B cell (primary cell): ENCODE data around the gene IFNA17. TPM values are rescaled to one million over a fixed set of nuclear protein-coding genes. Genes with fewer than 3 reads are reported as not detected.

Experiments used
- ATAC-seq: fragments of 200-7000 bp; cut with Tn5 transposase; one replicate; pipeline ENCODE4 v1.10.0; 2021; ENCODE audit warnings: low read depth, mild to moderate bottlenecking, moderate number of reproducible peaks, moderate library complexity
- CTCF ChIA-PET: fragments of 350-600 bp; sonication (Branson Sonifier 250); formaldehyde crosslinking; loops from one replicate; lab custom pipeline; 2021; ENCODE audit warnings: antibody characterized with exemption, inconsistent platforms; lab: Charles Lee
- POLR2A ChIA-PET: fragments of 350-600 bp; sonication (Branson Sonifier 250); formaldehyde crosslinking; loops from one replicate; lab custom pipeline; 2021; ENCODE audit warnings: antibody characterized with exemption; lab: Charles Lee
- DNase-seq: peaks from one replicate; pipeline ENCODE4 v3.0.0; 2013
- H2AFZ ChIP-seq: 2 replicates; pipeline ENCODE4 v1.6.1; 2012; ENCODE audit warnings: mild to moderate bottlenecking, low read depth, low read length; ENCODE audit not compliant: insufficient read depth, poor library complexity, severe bottlenecking
- H3K27ac ChIP-seq, 2 donors: 1 replicate in 1 of 2; 2 replicates in 1 of 2; pipeline ENCODE4 v1.5.1; 2012 to 2013; ENCODE audit warnings: low read length in 2 of 2, mild to moderate bottlenecking in 2 of 2, moderate library complexity in 1 of 2
- H3K27me3 ChIP-seq, 4 experiments: fragments of 200-600 bp in 1 of 4; sonication (generic) in 1 of 4; replicated peaks in 1 of 4; 1 replicate in 2 of 4; 2 replicates in 2 of 4; pipeline versions ENCODE4 v1.6.1 to v1.7.0; 2013 to 2016; ENCODE audit warnings: low read length in 3 of 4, mild to moderate bottlenecking in 2 of 4, mixed read lengths in 1 of 4, moderate library complexity in 1 of 4; ENCODE audit not compliant: insufficient read depth in 4 of 4, control insufficient read depth in 3 of 4; ENCODE audit errors: control extremely low read depth in 1 of 4
- H3K36me3 ChIP-seq, 2 experiments: replicated peaks in 1 of 2; 1 replicate in 1 of 2; 2 replicates in 1 of 2; pipeline versions ENCODE4 v1.6.1 to v1.7.1; 2013; ENCODE audit warnings: low read length in 1 of 2; ENCODE audit not compliant: insufficient read depth in 2 of 2, control insufficient read depth in 1 of 2; ENCODE audit errors: control extremely low read depth in 1 of 2, extremely low read depth in 1 of 2
- H3K4me1 ChIP-seq, 2 donors: fragments of 200-600 bp in 1 of 2; sonication (generic) in 1 of 2; 1 replicate in 1 of 2; 2 replicates in 1 of 2; pipeline versions ENCODE4 v1.5.1 to v1.6.1; 2013 to 2017; ENCODE audit warnings: low read length in 2 of 2; ENCODE audit not compliant: control insufficient read depth in 2 of 2, insufficient read depth in 2 of 2
- H3K4me2 ChIP-seq: replicated peaks from 2 replicates; pipeline ENCODE3; 2012; ENCODE audit warnings: mild to moderate bottlenecking, low read depth, low read length; ENCODE audit not compliant: poor library complexity, severe bottlenecking
- H3K4me3 ChIP-seq, 5 experiments: fragments of 200-600 bp in 1 of 5; sonication (generic) in 1 of 5; 1 replicate in 3 of 5; 2 replicates in 2 of 5; pipeline versions ENCODE4 v1.5.1 to v1.7.0; 2011 to 2016; ENCODE audit warnings: low read length in 4 of 5, mild to moderate bottlenecking in 4 of 5, low read depth in 2 of 5, control low read depth in 1 of 5, moderate library complexity in 1 of 5; ENCODE audit not compliant: insufficient read depth in 1 of 5; ENCODE audit errors: control extremely low read depth in 1 of 5, extremely low read depth in 1 of 5
- H3K79me2 ChIP-seq: fragments of 200-600 bp; sonication (generic); one replicate; pipeline ENCODE4 v1.6.0; 2016; ENCODE audit warnings: low read length; ENCODE audit not compliant: control insufficient read depth, insufficient read depth
- H3K9ac ChIP-seq: fragments of 200-600 bp; sonication (generic); 2 replicates; pipeline ENCODE4 v1.6.1; 2017; ENCODE audit warnings: mild to moderate bottlenecking, low read length, moderate library complexity
- H3K9me3 ChIP-seq, 3 donors: one replicate each; pipeline versions ENCODE4 v1.6.1 to v1.7.1; 2013; ENCODE audit warnings: low read length in 2 of 3; ENCODE audit not compliant: control insufficient read depth in 2 of 3, insufficient read depth in 1 of 3; ENCODE audit errors: control extremely low read depth in 1 of 3
- H4K20me1 ChIP-seq: 2 replicates; pipeline ENCODE4 v1.6.0; 2012; ENCODE audit warnings: mild to moderate bottlenecking, low read length; ENCODE audit not compliant: insufficient read depth, control insufficient read depth, poor library complexity, severe bottlenecking
- H3K27ac Mint-ChIP-seq: one replicate; pipeline ENCODE4 v1.8.0; 2021; ENCODE audit warnings: mixed read lengths
- H3K27me3 Mint-ChIP-seq: one replicate; pipeline ENCODE4 v1.8.0; 2021; ENCODE audit warnings: mixed read lengths
- H3K4me1 Mint-ChIP-seq: one replicate; pipeline ENCODE4 v1.8.0; 2021; ENCODE audit warnings: mixed read lengths
- H3K4me3 Mint-ChIP-seq: one replicate; pipeline ENCODE4 v1.8.0; 2021; ENCODE audit warnings: mixed read lengths
- H3K9me3 Mint-ChIP-seq: one replicate; pipeline ENCODE4 v1.8.0; 2022; ENCODE audit warnings: mixed read lengths; ENCODE audit not compliant: insufficient read depth
- CTCF ChIP-seq: fragments of 200-600 bp; IDR thresholded peaks from one replicate; pipeline ENCODE4 v1.8.0; 2022; ENCODE audit warnings: antibody characterized with exemption, mild to moderate bottlenecking
- EZH2 ChIP-seq: IDR thresholded peaks from 2 replicates; pipeline ENCODE4 v1.6.1; 2012; ENCODE audit warnings: borderline replicate concordance, low read depth, mild to moderate bottlenecking, moderate library complexity, low read length; ENCODE audit not compliant: insufficient read depth, poor library complexity, severe bottlenecking
- WGBS: methylation state at CpG from one replicate; pipeline ENCODE4 v1.1.5; 2013; ENCODE audit warnings: missing lambda C conversion rate; ENCODE audit not compliant: insufficient coverage; 5-methylcytosine and 5-hydroxymethylcytosine counted together
- intact Hi-C: fragments of 100-400 bp; cut with micrococcal nuclease; formaldehyde crosslinking; loops from one replicate; pipeline ENCODE4 v1.10.0; 2022
- polyA plus RNA-seq: library from polyadenylated mRNA; depleted of rRNA; stranded (reverse); fragments of >200 nt; gene quantifications from 2 replicates; pipeline ENCODE4 v1.2.3, GENCODE V29; 2012
- total RNA-seq, 2 donors: library from RNA; stranded (reverse); fragments of 120-200 nt in 1 of 2; gene quantifications; 1 replicate in 1 of 2; 2 replicates in 1 of 2; pipeline versions ENCODE4 v1.2.3 to v1.2.4, GENCODE V29; 2013 to 2022

Gene IFNA17
- total and polyA plus RNA-seq, 2 donors (not counting 1 experiment from before 2014, with no cell fraction given) = not detected

- H3K27me3 Mint-ChIP-seq = peaks cover 45% of the 10 kb centered on the region
- Histone ChIP-seq H3K27me3 (no peaks in the 10 kb centered on the region), H2AFZ (no peak overlapping the region), H3K27ac (no peak overlapping the region), H3K4me1 (peaks cover 2 to 3% of the 10 kb centered on the region in 2 donors), H4K20me1 (no peaks in the 10 kb centered on the region), H3K4me2 (no peak overlapping the region), H3K9ac (no peak overlapping the region), H3K9me3 (no peaks in the 10 kb centered on the region), H3K4me3 (no peak overlapping the region), H3K36me3 (no peaks in the 10 kb centered on the region), H3K79me2 (no peaks in the 10 kb centered on the region)
- POLR2A ChIA-PET = no interaction called here
- no peak overlapping the region for H3K4me3 Mint-ChIP-seq
- no peak overlapping the region for H3K27ac Mint-ChIP-seq
- CTCF ChIA-PET = interaction anchor here (0.8 to 2.8 kb wide), 15 partner anchors 9 to 538 kb away, joined by 3 to 11 read pairs (median 5); no protein-coding TSS in a partner anchor
- peak; percentile 23 for DNase-seq
- ATAC-seq = peak; percentile 43
- 0% methylated on average over 3 of the region's 3 CpGs for WGBS
- H3K4me1 Mint-ChIP-seq = peaks cover 5% of the 10 kb centered on the region
- intact Hi-C loops = loop anchor here (1.0 kb wide), 1 partner anchor 536 kb away; no protein-coding TSS in a partner anchor
- no peak for TF ChIP-seq EZH2
- TF ChIP-seq CTCF = peak; percentile 69
- no peaks in the 10 kb centered on the region for H3K9me3 Mint-ChIP-seq
Observed at GRCh38 chr9:21252721-21253547, 24.9 kb upstream of the IFNA17 start.

- Histone ChIP-seq H3K4me3 (no peak overlapping the region), H2AFZ (no peak overlapping the region), H3K79me2 (no peaks in the 10 kb centered on the region), H3K9ac (no peak overlapping the region), H3K4me1 (peaks cover 2 to 3% of the 10 kb centered on the region in 2 donors), H3K4me2 (no peak overlapping the region), H4K20me1 (no peaks in the 10 kb centered on the region), H3K27me3 (no peaks in the 10 kb centered on the region), H3K36me3 (no peaks in the 10 kb centered on the region), H3K27ac (no peak overlapping the region), H3K9me3 (no peaks in the 10 kb centered on the region)
- no peak for ATAC-seq
- TF ChIP-seq CTCF (no peak), EZH2 (no peak)
- ChIA-PET POLR2A (no interaction called here), CTCF (interaction anchor here (1.5 to 2.8 kb wide), 6 partner anchors 13 to 539 kb away, joined by 5 to 11 read pairs (median 8); no protein-coding TSS in a partner anchor)
- no peak overlapping the region for H3K27ac Mint-ChIP-seq
- intact Hi-C loops = no loop called here
- peaks cover 5% of the 10 kb centered on the region for H3K4me1 Mint-ChIP-seq
- no peaks in the 10 kb centered on the region for H3K9me3 Mint-ChIP-seq
- no peak for DNase-seq
- H3K27me3 Mint-ChIP-seq = peaks cover 40% of the 10 kb centered on the region
- WGBS = 88% methylated on average over 2 of the region's 4 CpGs
- no peak overlapping the region for H3K4me3 Mint-ChIP-seq
Observed at GRCh38 chr9:21251638-21252037, 23.6 kb upstream of the IFNA17 start.
